NCI-H748 (cell line): ENCODE measurements around the gene UMODL1.

Experiments
- DNase-seq: peaks from one replicate; lab custom pipeline; 2025; ENCODE audit not compliant: unreplicated experiment; lab: John Stamatoyannopoulos, UW

The UMODL1 gene

DNA sequence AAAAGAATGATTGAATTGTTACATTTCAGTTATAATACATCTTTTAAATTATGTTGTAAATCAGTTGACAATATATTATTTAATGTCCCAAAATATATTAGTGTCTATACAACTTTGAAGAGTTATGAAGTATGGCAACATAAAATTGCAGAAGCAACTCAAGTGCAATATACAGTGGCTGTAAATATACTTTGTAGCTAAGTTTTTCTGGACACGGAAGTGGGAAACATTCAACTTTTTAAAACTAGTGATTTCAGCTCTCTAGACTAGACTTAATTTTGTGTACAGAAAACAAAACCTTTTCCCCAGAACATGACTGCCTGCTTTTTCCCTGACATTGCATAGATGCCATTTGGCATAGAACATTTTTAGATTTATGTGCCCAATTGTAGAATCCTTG, 118.3 kb downstream of the UMODL1 start:
- DNase-seq, result no peak

DNA sequence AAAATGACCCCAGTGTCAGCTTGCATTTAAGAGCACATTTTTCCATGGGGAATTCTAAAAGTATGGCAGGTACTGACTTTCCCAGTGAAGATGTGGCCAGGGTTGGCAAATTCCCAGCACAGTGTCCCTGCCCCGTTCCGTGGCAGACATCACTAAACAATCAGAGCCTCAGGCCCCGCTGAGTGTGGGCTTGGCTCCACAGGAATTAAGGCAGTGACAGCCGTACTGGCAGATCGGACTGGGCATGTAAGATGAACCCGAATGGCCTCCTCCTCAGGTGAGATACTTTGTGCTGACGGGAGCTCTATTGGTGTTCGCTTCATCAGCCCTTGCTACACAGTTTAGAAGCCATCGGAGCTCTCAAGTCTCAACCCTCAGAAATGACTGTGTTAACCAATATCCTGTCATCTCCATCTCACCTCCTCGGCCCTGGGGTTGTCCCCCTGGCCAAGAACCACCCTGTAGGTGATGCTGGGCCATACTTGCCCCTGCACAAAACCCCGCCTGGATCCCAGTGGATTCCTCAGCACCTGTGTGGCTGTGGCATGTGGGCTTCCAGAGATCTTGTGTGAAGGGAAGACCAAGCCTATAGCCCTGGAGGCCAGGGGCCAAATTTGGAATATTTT, 118.9 kb downstream of the UMODL1 start:
- no peak for DNase-seq

DNA sequence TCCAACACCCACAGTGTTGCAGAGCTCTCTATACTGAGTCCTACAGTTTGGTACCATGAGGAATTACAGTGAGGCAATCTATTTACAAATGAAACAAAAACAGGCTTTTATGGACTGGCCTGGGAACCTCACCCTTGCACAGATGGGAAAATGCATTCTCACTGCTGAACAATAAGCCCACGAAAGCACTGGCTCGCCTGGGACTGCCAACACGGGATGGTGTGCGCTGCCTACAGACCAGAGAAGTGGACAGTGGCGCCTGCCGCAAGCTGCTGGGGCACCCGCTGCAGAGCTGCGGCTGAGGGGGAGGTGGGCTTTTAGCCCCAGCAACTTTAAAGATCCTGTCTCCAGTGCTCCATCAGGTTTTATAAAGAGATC, 119.4 kb downstream of the UMODL1 start:
- no peak for DNase-seq

DNA sequence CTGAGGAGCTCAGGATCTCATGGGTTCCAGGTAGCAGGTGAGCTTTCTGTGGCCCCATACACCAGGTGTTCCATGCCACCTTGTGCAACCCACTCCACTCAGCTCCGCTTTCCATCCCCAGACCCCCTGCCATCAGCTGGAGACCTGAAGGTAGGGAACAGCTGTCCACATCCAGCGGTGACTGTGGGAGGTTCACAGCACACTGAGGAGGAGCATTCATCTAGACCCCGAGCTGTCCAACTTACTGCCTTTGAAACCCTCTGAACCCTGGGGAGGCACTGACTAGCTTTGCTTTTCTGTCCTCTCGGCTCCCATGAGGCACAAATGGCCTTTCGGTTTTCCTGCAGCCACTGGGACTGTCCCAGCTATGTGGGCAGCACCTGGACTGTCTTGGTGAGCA, 119.9 kb downstream of the UMODL1 start:
- DNase-seq, result no peak

DNA sequence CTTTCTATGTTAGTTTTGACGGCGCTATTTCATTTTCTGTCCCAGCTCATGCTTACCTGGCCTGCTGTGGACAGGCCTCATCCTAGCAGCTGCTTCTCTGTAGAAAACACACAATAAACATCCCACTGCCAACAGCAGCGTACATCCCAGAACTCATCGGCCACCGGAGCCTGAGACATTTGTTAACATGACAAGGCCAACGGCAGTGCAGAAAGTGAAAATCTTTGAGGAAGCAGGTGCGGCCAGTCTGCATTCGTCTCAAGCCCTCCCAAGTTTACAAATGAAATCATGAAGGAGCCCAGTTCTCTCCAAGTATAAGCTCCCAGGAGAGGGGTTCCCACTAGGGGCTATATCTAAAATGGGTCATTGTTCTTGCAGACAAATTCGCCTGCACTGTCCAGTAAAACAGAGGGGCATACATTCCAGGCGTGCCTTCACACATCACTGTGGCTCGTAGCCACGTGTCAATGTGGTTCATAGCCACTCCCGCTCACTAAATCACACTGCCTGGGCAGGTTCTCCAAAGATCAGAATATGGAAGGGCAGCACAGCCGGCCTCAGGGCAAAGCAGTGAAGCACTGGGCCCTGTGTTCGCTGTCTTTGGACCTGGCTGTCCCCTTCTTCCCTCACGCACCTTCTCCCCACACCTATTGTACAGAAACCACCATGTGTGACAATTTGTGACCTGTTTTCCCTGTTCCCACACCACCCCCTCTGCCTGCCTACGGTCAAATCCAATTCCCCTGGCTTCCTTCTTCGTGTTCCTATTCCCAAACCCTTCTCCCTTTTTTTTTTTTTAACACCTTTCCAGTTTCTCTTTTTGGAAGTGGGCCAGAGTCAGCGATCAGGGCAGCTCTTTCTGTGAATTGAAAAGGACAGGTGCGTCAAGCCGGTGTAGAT, 120.8 kb downstream of the UMODL1 start:
- DNase-seq, result peak; percentile 37
